NCI-H524 (cell line): ENCODE results near the gene ZCCHC24.
"Not testable (repeated sequence)": the region's sequence is repeated elsewhere in the genome, so short reads cannot be mapped to it uniquely, and the experiment has no call there.

ENCODE experiments used
- DNase-seq, 2 experiments: peaks; one replicate each; lab custom pipeline; 2025; lab: John Stamatoyannopoulos, UW

ZCCHC24 gene

GRCh38 chr10:79472951-79473350 lies 27.5 kb upstream of the ZCCHC24 start:
- peak in 1 of 2 experiments; percentile 7 for DNase-seq

- no peak for DNase-seq
Measured at GRCh38 chr10:79472449-79472848, 27.0 kb upstream of the ZCCHC24 start.

GRCh38 chr10:79471776-79472175 lies 26.4 kb upstream of the ZCCHC24 start:
- DNase-seq, result no peak

- DNase-seq, result no peak
Measured at GRCh38 chr10:79470096-79470495, 24.7 kb upstream of the ZCCHC24 start.

GRCh38 chr10:79468841-79469585 lies 23.6 kb upstream of the ZCCHC24 start:
- no peak for DNase-seq

GRCh38 chr10:79468015-79468560 lies 22.7 kb upstream of the ZCCHC24 start:
- DNase-seq, result no peak

GRCh38 chr10:79465341-79465740 lies 19.9 kb upstream of the ZCCHC24 start:
- DNase-seq, result no peak

- no peak for DNase-seq
Measured at GRCh38 chr10:79463578-79464496, 18.4 kb upstream of the ZCCHC24 start.

- peak in 1 of 2 experiments; percentile 13 for DNase-seq
Measured at GRCh38 chr10:79460687-79461086, 15.3 kb upstream of the ZCCHC24 start.

GRCh38 chr10:79459243-79459642 lies 13.8 kb upstream of the ZCCHC24 start:
- no peak for DNase-seq

- DNase-seq, result no peak
Measured at GRCh38 chr10:79458483-79458882, 13.1 kb upstream of the ZCCHC24 start.

- DNase-seq, result no peak
Measured at GRCh38 chr10:79457256-79457785, 11.9 kb upstream of the ZCCHC24 start.

- no peak for DNase-seq
Measured at GRCh38 chr10:79454259-79454658, 8.8 kb upstream of the ZCCHC24 start.

- no peak for DNase-seq
Measured at GRCh38 chr10:79453392-79453791, 8.0 kb upstream of the ZCCHC24 start.

- no peak for DNase-seq
Measured at GRCh38 chr10:79452174-79452611, 6.8 kb upstream of the ZCCHC24 start.

- DNase-seq, result no peak
Measured at GRCh38 chr10:79451046-79451699, 5.7 kb upstream of the ZCCHC24 start.

GRCh38 chr10:79449181-79450146 lies 4.0 kb upstream of the ZCCHC24 start:
- DNase-seq, result peak; percentile 54 to 75

GRCh38 chr10:79448732-79449049 lies 3.3 kb upstream of the ZCCHC24 start:
- DNase-seq, result peak in 1 of 2 experiments; percentile 2

GRCh38 chr10:79447911-79448731 lies 2.7 kb upstream of the ZCCHC24 start:
- DNase-seq, result no peak

- DNase-seq, result not testable (repeated sequence)
Measured at GRCh38 chr10:79447249-79447648, 1.8 kb upstream of the ZCCHC24 start.
